HepG2 (cell line): ENCODE results near the gene RAP2A. TPM values are rescaled to one million over a fixed set of nuclear protein-coding genes. Genes with fewer than 3 reads are reported as not detected.

Source experiments
- ATAC-seq: fragments of 200-7000 bp; cut with Tn5 transposase; 3 replicates; pipeline ENCODE4 v1.9.1; 2020; ENCODE audit warnings: mild to moderate bottlenecking, moderate library complexity
- BruUV-seq: library from RNA; stranded (reverse); fragments of 400-500 nt; replicated peaks from 2 replicates; lab custom pipeline; 2021; lab: Mats Ljungman, UMichigan
- CTCF ChIA-PET: fragments of 300-600 bp; formaldehyde crosslinking; extraction: SDS; loops from one replicate; lab custom pipeline; 2021; ENCODE audit warnings: low total read pairs, inconsistent platforms, low intra/inter-chr PET ratio; lab: Yijun Ruan, JAX
- POLR2A ChIA-PET: fragments of 350-600 bp; sonication (Branson Sonifier 250); formaldehyde crosslinking; loops from one replicate; lab custom pipeline; 2020; ENCODE audit warnings: antibody characterized with exemption, inconsistent platforms; lab: Yijun Ruan, JAX
- DNase-seq: peaks from one replicate; pipeline ENCODE4 v3.0.0-alpha.2; 2015; ENCODE audit warnings: low spot score
- FAIRE-seq: peaks from 3 replicates; lab custom pipeline; 2011; peaks lifted over from hg19 to GRCh38; lab: Jason Lieb, UNC
- H2AFZ ChIP-seq: one replicate; pipeline ENCODE4 v1.6.1; 2011; ENCODE audit warnings: low read length, inconsistent platforms
- H3K27ac ChIP-seq: fragments of 300-600 bp; 3 replicates; pipeline ENCODE4 v1.8.0; 2011; ENCODE audit warnings: mixed run types, mild to moderate bottlenecking, mixed read lengths, low read length, inconsistent platforms; ENCODE audit not compliant: insufficient read depth; ENCODE audit errors: extremely low read length
- H3K27me3 ChIP-seq, 2 experiments: fragments of 200-600 bp in 1 of 2; 2 replicates in 1 of 2; 3 replicates in 1 of 2; pipeline versions ENCODE4 v1.6.0 to v1.8.0; 2011; ENCODE audit warnings: low read length in 2 of 2, mild to moderate bottlenecking in 2 of 2, moderate library complexity in 2 of 2, inconsistent platforms in 1 of 2; ENCODE audit not compliant: insufficient read depth in 2 of 2, control insufficient read depth in 1 of 2
- H3K36me3 ChIP-seq, 2 experiments: fragments of 200-600 bp in 1 of 2; replicated peaks in 1 of 2; 2 replicates in 1 of 2; 3 replicates in 1 of 2; pipeline versions ENCODE4 v1.5.1 to v1.8.0; 2011; ENCODE audit warnings: low read length in 2 of 2, inconsistent platforms in 1 of 2; ENCODE audit not compliant: insufficient read depth in 2 of 2, control insufficient read depth in 1 of 2
- H3K4me1 ChIP-seq: 2 replicates; pipeline ENCODE4 v1.5.1; 2012; ENCODE audit warnings: low read length, inconsistent platforms; ENCODE audit not compliant: insufficient read depth
- H3K4me2 ChIP-seq: 2 replicates; pipeline ENCODE4 v1.6.0; 2011; ENCODE audit warnings: low read depth, low read length, inconsistent platforms
- H3K4me3 ChIP-seq, 3 experiments: fragments of 200-600 bp in 1 of 3; sonication (generic), shearing (Covaris generic) in 1 of 3; replicated peaks in 1 of 3; 2 replicates each; pipeline ENCODE4 v1.5.1; 2011 to 2016; ENCODE audit warnings: low read length in 3 of 3, inconsistent platforms in 2 of 3, low read depth in 2 of 3, mild to moderate bottlenecking in 2 of 3, control low read depth in 1 of 3, mixed read lengths in 1 of 3; ENCODE audit not compliant: insufficient read depth in 1 of 3
- H3K79me2 ChIP-seq: one replicate; pipeline ENCODE4 v1.6.1; 2011; ENCODE audit warnings: low read length, inconsistent platforms; ENCODE audit not compliant: insufficient read depth
- H3K9ac ChIP-seq: 2 replicates; pipeline ENCODE4 v1.6.0; 2011; ENCODE audit warnings: mild to moderate bottlenecking, low read depth, low read length, inconsistent platforms; ENCODE audit not compliant: insufficient read depth
- H3K9me3 ChIP-seq: 2 replicates; pipeline ENCODE4 v1.5.1; 2012; ENCODE audit warnings: mild to moderate bottlenecking, low read length
- H4K20me1 ChIP-seq: 2 replicates; pipeline ENCODE4 v1.6.0; 2011; ENCODE audit warnings: inconsistent platforms, mild to moderate bottlenecking, low read length, moderate library complexity; ENCODE audit not compliant: insufficient read depth
- NFE2 ChIP-seq: sonication (generic); formaldehyde crosslinking; IDR thresholded peaks from 2 replicates; pipeline ENCODE4 v1.4.0; 2020; ENCODE audit warnings: missing genetic modification reagents
- NFE2L2 ChIP-seq: fragments of 150-350 bp; IDR thresholded peaks from 2 replicates; pipeline ENCODE4 v1.6.1; 2014; ENCODE audit warnings: low read length
- NFKBIZ ChIP-seq: IDR thresholded peaks from 2 replicates; pipeline ENCODE4 v1.6.1; 2018; ENCODE audit warnings: missing genetic modification reagents, missing compliant biosample characterization
- PHF21A ChIP-seq: sonication (generic); formaldehyde crosslinking; IDR thresholded peaks from 2 replicates; pipeline ENCODE4 v1.5.0; 2020; ENCODE audit warnings: mild to moderate bottlenecking, missing genetic modification reagents
- ZBTB33 ChIP-seq: sonication (generic); formaldehyde crosslinking; IDR thresholded peaks from 2 replicates; pipeline ENCODE4 v1.4.0; 2020; ENCODE audit warnings: missing genetic modification reagents
- ZFP41 ChIP-seq: sonication (generic); formaldehyde crosslinking; IDR thresholded peaks from 2 replicates; pipeline ENCODE4 v1.4.0; 2020; ENCODE audit warnings: mild to moderate bottlenecking, missing genetic modification reagents, borderline replicate concordance
- ZNF225 ChIP-seq: sonication (generic); formaldehyde crosslinking; IDR thresholded peaks from 2 replicates; pipeline ENCODE4 v1.4.0; 2020; ENCODE audit warnings: mild to moderate bottlenecking, missing genetic modification reagents
- ZNF572 ChIP-seq: sonication (generic); formaldehyde crosslinking; IDR thresholded peaks from 2 replicates; pipeline ENCODE4 v1.5.1; 2020; ENCODE audit warnings: mild to moderate bottlenecking, missing genetic modification reagents
- ZNF775 ChIP-seq: sonication (generic); formaldehyde crosslinking; IDR thresholded peaks from 2 replicates; pipeline ENCODE4 v1.4.0; 2020; ENCODE audit warnings: missing genetic modification reagents, mild to moderate bottlenecking, moderate library complexity, borderline replicate concordance
- WGBS: methylation state at CpG from one replicate; pipeline ENCODE4 v1.1.6; 2017; ENCODE audit warnings: low lambda C conversion rate; 5-methylcytosine and 5-hydroxymethylcytosine counted together
- in situ Hi-C: cut with HindIII; loops from 2 replicates; pipeline ENCODE4 v1.10.0; 2017; ENCODE audit warnings: low pct_unique_long_range_greater_than_20kb; ENCODE audit not compliant: extremely low pct_ligation_motif_present
- intact Hi-C: fragments of 100-400 bp; cut with micrococcal nuclease; formaldehyde crosslinking; loops from one replicate; pipeline ENCODE4 v1.10.0; 2022; ENCODE audit not compliant: unreplicated experiment
- polyA plus RNA-seq, 8 experiments: library from polyadenylated mRNA; depleted of rRNA in 3 of 8; stranded (reverse) in 7 of 8; unstranded in 1 of 8; fragments of >200 nt; fragmentation: Illumina TruSeq in 4 of 8; extraction: Trizol in 4 of 8; gene quantifications; 2 replicates each; pipeline versions ENCODE4 v1.2.1 to v1.2.3, GENCODE V29; 2011 to 2016; ENCODE audit warnings: low read depth in 4 of 8, missing spikeins in 1 of 8, mixed read lengths in 1 of 8; ENCODE audit not compliant: insufficient read depth in 1 of 8
- total RNA-seq, 5 experiments: library from RNA; depleted of rRNA; stranded (reverse); fragments of >200 nt; fragmentation: Illumina TruSeq; extraction: Trizol; gene quantifications; 2 replicates each; pipeline ENCODE4 v1.2.3, GENCODE V29; 2016; ENCODE audit warnings: low read depth in 1 of 5

Gene RAP2A
- total and polyA plus RNA-seq, 2 of the 13 experiments (the other 11 are each of a cell fraction or from before 2014, with no cell fraction given) = 9.9 to 23.1 TPM

- no peak for TF ChIP-seq ZBTB33
- no peak for TF ChIP-seq ZNF572
- TF ChIP-seq, all 625 proteins: peak for 0
Measured at GRCh38 chr13:97477844-97478243, 43.9 kb downstream of the RAP2A start (continued).

- no TSS peak for BruUV-seq
- ATAC-seq = no peak
- H3K27ac ChIP-seq = no peak overlapping the region
Measured at GRCh38 chr13:97478247-97478646, 44.3 kb downstream of the RAP2A start.

GRCh38 chr13:97483465-97483864 lies 49.5 kb downstream of the RAP2A start:
- FAIRE-seq = no peak
- TF ChIP-seq NFE2 (CRISPR knock-in tag) = no peak
- TF ChIP-seq ZNF225 (CRISPR knock-in tag) = no peak
- TF ChIP-seq NFE2L2 = no peak
- no peak for ATAC-seq
- CTCF ChIA-PET = no interaction called here
- no peaks in the 10 kb centered on the region for H3K79me2 ChIP-seq
- POLR2A ChIA-PET = no interaction called here
- no peaks in the 10 kb centered on the region; a peak in 1 of 5 replicates for H3K27me3 ChIP-seq
- H3K4me2 ChIP-seq = no peak overlapping the region
- no peak overlapping the region for H3K9ac ChIP-seq
- H3K36me3 ChIP-seq = no peaks in the 10 kb centered on the region
- no TSS peak for BruUV-seq
- H2AFZ ChIP-seq = no peak overlapping the region
- H3K4me3 ChIP-seq = no peak overlapping the region
- H3K9me3 ChIP-seq = no peaks in the 10 kb centered on the region
- in situ Hi-C loops = no loop called here
- WGBS = 38% methylated on average over 1 of the region's 1 CpG
- H3K27ac ChIP-seq = no peak overlapping the region
- DNase-seq = no peak
- H3K4me1 ChIP-seq = no peaks in the 10 kb centered on the region
- no peaks in the 10 kb centered on the region for H4K20me1 ChIP-seq
- intact Hi-C loops = no loop called here

More at GRCh38 chr13:97478247-97478646, 44.3 kb downstream of the RAP2A start:
- Histone ChIP-seq H3K27me3 (no peaks in the 10 kb centered on the region; a peak in 1 of 5 replicates), H3K36me3 (no peaks in the 10 kb centered on the region), H3K4me1 (no peaks in the 10 kb centered on the region), H3K9me3 (no peaks in the 10 kb centered on the region), H3K79me2 (no peaks in the 10 kb centered on the region), H3K4me3 (no peak overlapping the region), H3K4me2 (no peak overlapping the region), H4K20me1 (no peaks in the 10 kb centered on the region), H2AFZ (no peak overlapping the region), H3K9ac (no peak overlapping the region)
- no peak for TF ChIP-seq NFKBIZ (CRISPR knock-in tag)
- TF ChIP-seq ZFP41 (CRISPR knock-in tag) = no peak
- no peak for TF ChIP-seq PHF21A
- TF ChIP-seq ZNF775 (CRISPR knock-in tag) = no peak
- in situ Hi-C loops (no loop called here), intact Hi-C loops (no loop called here)
- ChIA-PET POLR2A (no interaction called here), CTCF (no interaction called here)
- WGBS = 41% methylated on average over 2 of the region's 2 CpGs
- FAIRE-seq (no peak), DNase-seq (no peak)
